Measurements from ENCODE around the gene LRRC15. TPM values are rescaled to one million over a fixed set of nuclear protein-coding genes. Genes with fewer than 3 reads are reported as not detected.

LRRC15 gene
- total and polyA plus RNA-seq, 2 donors (not counting 3 experiments of a cell fraction or from before 2014, with no cell fraction given) = not detected

DNA sequence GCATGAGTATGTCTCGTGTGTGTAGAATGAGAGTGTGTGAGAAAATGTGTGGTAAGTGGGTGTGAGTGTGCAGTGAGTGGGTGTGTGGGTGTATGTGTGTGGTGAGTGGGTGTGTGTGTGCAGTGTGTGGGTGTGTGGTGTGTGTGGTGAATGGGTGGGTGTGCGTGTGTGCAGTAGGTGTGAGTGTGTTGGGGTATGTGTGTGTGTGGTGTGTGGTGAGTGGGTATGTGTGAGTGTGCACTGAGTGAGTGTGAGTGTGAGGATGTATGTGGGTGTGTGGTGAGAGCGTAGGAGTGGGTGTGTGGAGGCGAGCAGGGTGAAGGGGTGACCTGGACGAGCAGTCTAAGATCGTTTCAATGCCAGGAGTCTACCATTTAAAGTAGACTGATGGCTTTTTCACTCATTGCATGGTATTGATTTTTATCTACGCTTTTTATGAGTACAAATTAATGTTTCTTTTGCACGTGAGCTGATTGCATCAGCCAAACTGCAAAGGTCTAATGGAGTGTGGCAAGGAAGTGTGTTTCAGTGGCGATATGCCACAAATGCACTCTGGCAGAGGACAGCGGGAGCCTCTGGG, 16.8 kb downstream of the LRRC15 start:
- dilution Hi-C loops (cut with MboI; ENCODE audit: extremely low pct_ligation_motif_present, low sequenced_read_pairs) = no loop called here
- intact Hi-C loops (cut with micrococcal nuclease) = no loop called here

More for the DNA sequence above, 16.8 kb downstream of the LRRC15 start:
- no peak overlapping the region for H2AFZ ChIP-seq (ENCODE audit: low read depth, low read length)
- FAIRE-seq (no peak), DNase-seq (ENCODE audit: low read depth, low spot score) (no peak)
- H3K9ac ChIP-seq (replicated peaks; ENCODE audit: extremely low read depth, insufficient read depth, low read length) = no peak overlapping the region
- no peaks in the 10 kb centered on the region for H3K4me1 ChIP-seq (ENCODE audit: control insufficient read depth, extremely low read depth, insufficient read depth, low read length)
- CTCF ChIA-PET = no interaction called here
- BruUV-seq (replicated peaks) = no TSS peak
- peaks cover 0 to 2% of the 10 kb centered on the region in 2 experiments for H3K27me3 ChIP-seq (ENCODE audit: control insufficient read depth in 2 of 2, insufficient read depth in 2 of 2, low read length in 2 of 2)
- TF ChIP-seq MYC (IDR thresholded peaks at IDR 0.05; ENCODE audit: low read depth, low read length) = no peak
- TF ChIP-seq, protein P1, sequence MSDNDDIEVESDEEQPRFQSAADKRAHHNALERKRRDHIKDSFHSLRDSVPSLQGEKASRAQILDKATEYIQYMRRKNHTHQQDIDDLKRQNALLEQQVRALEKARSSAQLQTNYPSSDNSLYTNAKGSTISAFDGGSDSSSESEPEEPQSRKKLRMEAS (IDR thresholded peaks at IDR 0.05; ENCODE audit: insufficient read depth, insufficient read length) = no peak
- no peak for TF ChIP-seq FOS (IDR thresholded peaks at IDR 0.05; ENCODE audit: borderline replicate concordance, insufficient read depth, low read length)
- no peak for TF ChIP-seq JUN (IDR thresholded peaks at IDR 0.05; ENCODE audit: borderline replicate concordance, insufficient read depth, insufficient read length, low read depth)
- no peak for TF ChIP-seq EZH2 (IDR thresholded peaks at IDR 0.05; ENCODE audit: borderline replicate concordance, low read depth, low read length, severe bottlenecking)
- no peak for TF ChIP-seq CTCF (IDR thresholded peaks at IDR 0.05; ENCODE audit: extremely low read depth in 1 of 2, insufficient read depth in 1 of 2, low read depth in 1 of 2, low read length in 2 of 2)
- POLR2A ChIA-PET = no interaction called here
- H3K9me3 ChIP-seq (replicated peaks; ENCODE audit: control insufficient read depth, insufficient read depth, low read length) = no peaks in the 10 kb centered on the region
- no peaks in the 10 kb centered on the region for H4K20me1 ChIP-seq (replicated peaks; ENCODE audit: control insufficient read depth, extremely low read depth, insufficient read depth, low read length)
- no peak overlapping the region for H3K4me2 ChIP-seq (ENCODE audit: insufficient read depth, low read length)
- no peaks in the 10 kb centered on the region for H3K79me2 ChIP-seq (ENCODE audit: control insufficient read depth, insufficient read depth, low read length)
- no peaks in the 10 kb centered on the region for H3K36me3 ChIP-seq (ENCODE audit: control insufficient read depth in 2 of 2, extremely low read depth in 1 of 2, insufficient read depth in 2 of 2, low read length in 2 of 2)
- H3K9me1 ChIP-seq (replicated peaks; ENCODE audit: control insufficient read depth, extremely low read depth, insufficient read depth, low read length) = no peaks in the 10 kb centered on the region
- no peak overlapping the region for H3K4me3 ChIP-seq (replicated peaks in 1 of 3; ENCODE audit: insufficient read depth in 1 of 3, low read depth in 1 of 3, low read length in 3 of 3)
- no peak overlapping the region for H3K27ac ChIP-seq (ENCODE audit: insufficient read depth, low read depth, low read length)
